MV-4-11 (cell line): ENCODE data around the gene PTGS1.

Source experiments
- DNase-seq: peaks from one replicate; lab custom pipeline; 2025; lab: John Stamatoyannopoulos, UW

PTGS1 gene

DNA sequence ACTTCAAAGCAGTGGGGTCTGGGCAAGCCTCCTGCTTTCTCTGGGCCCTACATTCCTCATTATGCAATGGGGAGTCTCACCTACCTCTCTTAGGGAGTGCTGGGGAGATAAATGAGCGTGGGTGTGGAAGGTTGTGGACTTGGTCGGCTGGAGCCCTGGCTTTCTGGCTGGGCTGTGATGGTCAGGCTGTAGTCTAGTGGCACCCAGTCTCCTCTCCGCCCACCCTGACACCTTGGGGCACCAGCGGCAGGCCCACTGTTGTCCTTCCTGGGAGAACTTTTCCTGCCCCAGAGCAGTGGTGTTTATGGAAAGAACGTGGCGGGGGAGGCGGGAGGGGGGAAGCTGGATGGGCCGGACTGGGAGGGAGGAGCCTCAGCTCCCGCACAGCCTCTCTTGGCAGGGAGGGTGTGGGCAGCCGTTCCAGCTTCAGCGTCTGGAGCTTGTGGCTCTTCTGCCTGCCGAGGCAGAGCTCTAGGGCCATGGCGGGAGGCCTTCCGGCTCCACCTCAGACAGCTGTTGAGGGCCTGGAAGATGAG, 4.1 kb downstream of the PTGS1 start:
- no peak for DNase-seq

DNA sequence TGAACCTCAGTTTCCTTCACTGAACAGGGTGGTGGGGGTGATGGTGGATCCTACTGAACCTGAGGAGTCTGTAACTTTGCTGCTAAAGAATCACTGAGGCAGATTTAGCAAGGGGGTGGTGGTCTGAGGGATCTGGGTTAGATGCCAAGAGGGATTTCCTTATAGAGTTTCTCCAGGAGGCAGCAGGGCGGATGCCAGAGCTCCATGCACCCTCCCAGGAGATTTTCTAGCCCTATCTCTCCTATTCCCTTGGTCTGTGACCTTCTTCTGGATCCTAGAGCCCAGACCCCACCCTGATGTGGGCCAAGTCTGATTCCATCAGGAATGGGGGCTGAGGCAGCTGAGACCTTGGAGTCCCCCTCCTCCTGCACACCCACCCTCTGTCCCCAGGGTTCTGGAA, 6.0 kb downstream of the PTGS1 start:
- DNase-seq, result no peak

DNA sequence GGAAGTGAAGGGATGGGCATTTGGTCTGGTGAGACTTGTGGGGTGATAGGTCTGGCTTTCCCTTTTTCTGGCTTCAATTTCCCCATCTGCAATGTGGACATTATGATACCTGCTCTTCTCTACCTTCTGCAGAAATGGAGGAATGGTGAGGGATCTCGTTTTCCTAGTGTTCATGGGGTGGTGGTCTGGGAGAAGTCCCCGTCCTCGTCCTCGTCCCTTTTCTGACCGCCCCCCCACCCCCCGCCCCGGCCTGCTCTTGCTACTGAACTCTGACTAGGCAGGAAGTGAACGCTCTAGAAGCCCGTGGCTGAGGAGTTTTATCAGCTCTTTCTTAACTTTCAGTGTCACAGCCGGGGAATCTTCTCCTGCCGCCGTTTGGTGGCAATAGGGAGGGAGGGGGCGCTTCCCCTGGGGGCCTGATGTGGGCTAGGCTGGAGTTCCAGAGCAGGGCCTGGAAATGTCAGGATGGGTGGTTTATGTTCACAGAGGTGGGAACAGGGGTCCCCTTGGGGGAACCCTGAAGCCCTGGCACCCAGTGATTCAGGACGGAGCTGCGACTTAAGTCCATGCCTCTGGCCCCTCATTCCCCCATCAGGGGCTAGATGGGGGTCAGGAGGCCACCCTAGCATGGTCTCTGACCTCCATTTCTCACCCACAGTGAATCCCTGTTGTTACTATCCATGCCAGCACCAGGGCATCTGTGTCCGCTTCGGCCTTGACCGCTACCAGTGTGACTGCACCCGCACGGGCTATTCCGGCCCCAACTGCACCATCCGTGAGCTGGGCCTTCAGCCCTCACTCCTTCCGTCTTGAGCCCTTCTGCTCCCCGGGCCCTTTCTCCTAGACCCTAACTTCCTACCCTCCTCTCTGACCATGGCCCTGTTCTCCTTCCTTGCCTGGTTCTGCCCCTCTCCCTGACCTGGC, 6.7 kb downstream of the PTGS1 start:
- peak; percentile 25 for DNase-seq

DNA sequence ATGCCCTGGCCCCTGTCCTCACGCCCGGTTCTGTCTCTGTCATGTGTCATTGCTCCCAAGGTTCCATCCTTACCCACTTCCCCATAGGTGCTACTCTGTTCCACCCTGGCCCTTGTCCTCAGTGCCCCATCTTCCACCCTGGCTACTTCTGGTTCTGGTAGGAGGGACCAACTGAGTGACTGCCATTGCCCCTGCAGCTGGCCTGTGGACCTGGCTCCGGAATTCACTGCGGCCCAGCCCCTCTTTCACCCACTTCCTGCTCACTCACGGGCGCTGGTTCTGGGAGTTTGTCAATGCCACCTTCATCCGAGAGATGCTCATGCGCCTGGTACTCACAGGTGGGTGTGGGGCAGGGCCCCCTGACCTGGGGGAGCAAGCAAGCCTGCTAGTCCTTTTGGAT, 7.4 kb downstream of the PTGS1 start:
- no peak for DNase-seq

DNA sequence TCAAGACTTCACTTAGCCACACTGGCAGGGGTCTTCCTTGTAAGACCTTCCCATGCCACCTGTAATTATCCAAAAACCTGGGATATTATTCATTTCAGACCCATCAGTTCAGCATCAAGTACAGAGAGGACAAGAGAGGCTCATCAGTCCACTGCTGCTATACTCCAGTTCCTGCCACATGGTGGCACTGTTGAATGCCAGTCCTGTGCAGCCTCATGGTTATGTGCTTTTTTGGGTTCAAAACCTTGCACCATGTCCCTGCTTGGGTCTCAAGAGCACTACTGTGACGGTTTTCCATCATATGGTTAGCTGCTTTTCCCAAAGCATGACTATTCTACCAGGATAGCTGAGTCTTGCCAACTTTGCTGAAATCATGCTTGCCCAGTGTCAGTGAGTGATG, 8.5 kb downstream of the PTGS1 start:
- no peak for DNase-seq

DNA sequence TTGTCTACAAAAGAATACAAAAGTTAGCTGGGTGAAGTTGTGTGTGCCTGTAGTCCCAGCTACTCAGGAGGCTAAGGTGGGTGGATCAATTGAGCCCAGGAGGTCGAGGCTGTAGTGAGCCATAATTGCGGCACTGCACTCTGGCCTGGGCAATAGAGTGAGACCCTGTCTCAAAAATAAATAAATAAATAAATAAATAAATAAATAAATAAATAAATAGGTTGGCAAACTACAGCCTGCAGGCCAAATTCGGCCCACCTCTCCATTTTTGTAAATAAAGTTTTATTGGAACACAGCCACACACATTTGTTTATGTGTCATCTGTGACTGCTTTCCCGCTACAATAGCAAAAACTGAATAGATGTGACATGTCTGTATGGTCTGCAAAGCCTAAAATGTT, 9.5 kb downstream of the PTGS1 start:
- no peak for DNase-seq

DNA sequence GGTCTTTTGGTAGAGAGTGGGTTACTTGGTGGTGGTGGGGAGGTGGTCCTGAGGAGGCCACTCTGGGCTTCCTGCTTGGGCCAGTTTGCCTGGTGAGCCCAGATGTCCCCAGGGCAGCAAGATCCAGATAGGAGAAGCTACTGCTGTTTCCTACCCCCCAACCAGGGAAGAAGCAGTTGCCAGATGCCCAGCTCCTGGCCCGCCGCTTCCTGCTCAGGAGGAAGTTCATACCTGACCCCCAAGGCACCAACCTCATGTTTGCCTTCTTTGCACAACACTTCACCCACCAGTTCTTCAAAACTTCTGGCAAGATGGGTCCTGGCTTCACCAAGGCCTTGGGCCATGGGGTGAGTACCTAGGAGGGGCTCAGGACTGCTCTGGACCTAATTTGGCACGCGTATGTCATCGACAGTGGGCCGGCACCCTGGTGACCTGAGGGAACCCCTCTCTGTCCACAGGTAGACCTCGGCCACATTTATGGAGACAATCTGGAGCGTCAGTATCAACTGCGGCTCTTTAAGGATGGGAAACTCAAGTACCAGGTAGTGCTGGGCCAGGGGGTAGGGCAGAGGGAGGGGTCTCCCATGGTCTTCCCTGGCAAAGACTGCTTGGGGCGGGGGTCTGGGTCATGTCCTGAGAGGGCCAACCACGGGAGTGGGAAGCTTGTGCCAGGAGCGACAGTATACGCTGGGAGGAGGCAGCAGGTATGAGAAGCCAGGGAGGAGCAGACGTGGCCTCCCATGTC, 10.6 kb downstream of the PTGS1 start:
- no peak for DNase-seq

DNA sequence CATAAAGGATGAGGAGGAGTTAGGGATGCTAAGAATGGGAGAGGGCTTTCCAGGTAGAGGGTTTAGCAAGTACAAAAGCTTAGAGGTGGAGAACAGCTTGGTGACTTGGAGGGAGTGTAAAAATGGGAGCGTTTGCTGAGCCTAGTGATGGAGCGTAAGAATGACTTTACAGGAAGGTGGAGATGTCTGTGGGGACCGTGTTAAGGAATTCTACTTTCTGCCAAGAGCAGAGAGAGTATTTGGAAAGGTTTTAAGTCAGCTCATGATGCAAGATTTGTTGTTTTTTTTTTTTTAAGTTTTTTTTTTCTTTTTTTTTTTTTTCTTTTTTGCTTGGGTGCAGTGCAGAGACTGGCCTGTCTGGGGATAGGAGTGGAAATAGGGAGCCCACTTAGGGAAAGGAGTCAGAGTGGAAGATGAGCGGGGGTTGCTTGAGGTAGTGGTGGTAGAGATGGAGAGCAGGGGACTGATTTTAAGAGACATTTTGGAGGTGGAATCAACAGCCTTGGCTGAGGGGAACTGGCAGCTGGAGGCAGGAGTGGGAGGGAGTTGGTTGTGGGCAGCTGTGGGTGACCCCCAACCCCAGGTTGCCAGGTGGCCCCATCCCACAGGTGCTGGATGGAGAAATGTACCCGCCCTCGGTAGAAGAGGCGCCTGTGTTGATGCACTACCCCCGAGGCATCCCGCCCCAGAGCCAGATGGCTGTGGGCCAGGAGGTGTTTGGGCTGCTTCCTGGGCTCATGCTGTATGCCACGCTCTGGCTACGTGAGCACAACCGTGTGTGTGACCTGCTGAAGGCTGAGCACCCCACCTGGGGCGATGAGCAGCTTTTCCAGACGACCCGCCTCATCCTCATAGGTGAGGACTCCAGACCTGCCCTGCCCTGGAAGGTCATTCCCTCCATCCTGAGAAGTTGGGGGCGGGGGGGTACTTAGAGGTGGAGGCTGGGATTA, 12.4 kb downstream of the PTGS1 start:
- no peak for DNase-seq

DNA sequence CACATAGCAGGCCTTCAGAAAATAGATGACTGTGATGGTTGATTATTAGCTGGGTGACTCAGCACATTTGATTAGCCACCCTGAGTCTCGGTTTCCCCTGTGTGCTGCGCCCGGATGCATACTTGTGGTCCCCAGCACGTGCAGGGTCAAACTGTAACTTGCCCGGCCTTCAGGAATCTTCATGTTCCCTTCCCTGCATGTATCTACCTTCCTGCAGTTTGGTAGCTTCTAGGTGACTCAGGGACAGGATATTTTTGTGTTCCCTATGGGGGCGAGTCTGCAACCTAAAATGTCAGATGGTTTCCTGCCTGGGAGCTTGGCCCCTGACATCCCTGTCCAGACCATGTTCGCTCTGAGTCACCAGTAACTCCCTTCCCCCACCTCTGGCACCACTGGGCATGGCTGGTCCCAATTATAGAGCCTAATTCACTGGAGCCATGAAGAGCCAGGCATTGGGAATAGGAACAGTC, 13.2 kb downstream of the PTGS1 start:
- DNase-seq, result peak; percentile 1

DNA sequence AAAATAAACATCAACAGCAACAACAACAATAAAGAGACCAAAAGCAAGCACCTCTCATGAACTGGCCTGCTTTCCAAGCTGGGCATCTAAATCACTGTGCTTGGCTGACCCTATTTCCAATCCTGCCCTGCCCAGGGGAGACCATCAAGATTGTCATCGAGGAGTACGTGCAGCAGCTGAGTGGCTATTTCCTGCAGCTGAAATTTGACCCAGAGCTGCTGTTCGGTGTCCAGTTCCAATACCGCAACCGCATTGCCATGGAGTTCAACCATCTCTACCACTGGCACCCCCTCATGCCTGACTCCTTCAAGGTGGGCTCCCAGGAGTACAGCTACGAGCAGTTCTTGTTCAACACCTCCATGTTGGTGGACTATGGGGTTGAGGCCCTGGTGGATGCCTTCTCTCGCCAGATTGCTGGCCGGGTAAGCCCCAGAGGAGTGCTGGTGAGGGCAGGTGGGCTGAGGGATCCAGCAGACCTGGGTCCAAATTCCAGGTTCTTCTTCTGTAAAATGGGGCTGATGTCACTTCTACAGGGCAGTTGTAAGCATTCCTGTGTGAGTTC, 15.6 kb downstream of the PTGS1 start:
- no peak for DNase-seq

DNA sequence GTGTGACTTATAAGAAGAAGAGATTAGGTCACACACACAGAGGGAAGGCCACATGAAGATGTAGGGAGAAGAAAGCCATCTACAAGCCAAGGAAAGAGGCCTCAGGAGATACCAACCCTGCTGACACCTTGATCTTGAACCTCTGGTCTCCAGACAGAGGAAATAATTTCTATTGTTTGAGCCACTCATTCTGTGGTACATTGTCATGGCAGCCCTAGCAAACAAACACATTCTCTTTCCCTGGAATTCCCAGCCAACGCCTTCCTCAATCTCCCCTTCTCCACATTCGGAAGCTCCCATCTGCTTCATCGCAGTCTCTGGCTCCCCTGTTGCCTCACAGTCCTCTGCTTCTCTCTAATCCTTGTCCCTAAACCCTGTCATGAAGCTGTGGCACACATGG, 16.7 kb downstream of the PTGS1 start:
- DNase-seq, result no peak

DNA sequence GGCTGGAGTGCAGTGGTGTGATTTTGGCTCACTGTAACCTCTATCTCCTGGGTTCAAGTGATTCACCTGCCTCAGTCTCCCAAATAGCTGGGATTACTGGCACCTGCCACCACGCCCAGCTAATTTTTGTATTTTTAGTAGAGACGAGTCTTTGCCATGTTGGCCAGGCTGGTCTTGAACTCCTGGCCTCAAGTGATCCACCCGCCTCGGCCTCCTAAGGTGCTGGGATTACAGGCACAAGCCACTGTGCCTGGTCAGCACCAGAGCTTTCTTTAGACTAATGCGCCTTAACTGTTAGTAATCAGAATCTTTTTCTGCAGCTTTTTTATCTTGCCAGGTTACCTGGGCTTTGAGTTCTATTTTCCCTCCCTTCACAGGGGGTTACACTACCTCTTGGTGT, 18.4 kb downstream of the PTGS1 start:
- DNase-seq, result no peak

DNA sequence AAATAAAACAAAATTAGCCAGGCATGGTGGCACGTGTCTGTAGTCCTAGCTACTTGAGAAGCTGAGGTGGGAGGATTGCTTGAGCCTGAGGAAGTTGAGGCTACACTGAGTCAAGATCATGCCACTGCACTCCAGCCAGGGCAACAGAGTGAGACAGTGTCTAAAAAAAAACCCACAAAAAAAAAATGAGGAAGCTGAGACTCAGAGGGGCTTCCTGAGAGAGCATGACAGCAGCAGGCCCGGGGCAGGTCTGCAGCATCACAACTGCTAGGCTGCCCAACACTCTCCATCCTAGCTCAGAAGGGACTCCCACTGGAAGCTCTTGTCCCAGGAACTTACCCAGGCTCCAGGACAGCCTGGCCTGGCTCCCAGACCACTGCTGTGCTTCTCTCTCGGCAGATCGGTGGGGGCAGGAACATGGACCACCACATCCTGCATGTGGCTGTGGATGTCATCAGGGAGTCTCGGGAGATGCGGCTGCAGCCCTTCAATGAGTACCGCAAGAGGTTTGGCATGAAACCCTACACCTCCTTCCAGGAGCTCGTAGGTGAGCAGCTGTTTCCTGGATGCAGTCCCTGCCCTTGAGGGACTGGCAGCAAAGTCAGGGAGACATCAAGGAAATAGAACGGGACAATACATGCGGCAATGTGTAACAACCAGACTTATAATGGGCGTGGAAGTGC, 19.1 kb downstream of the PTGS1 start:
- peak; percentile 87 for DNase-seq

DNA sequence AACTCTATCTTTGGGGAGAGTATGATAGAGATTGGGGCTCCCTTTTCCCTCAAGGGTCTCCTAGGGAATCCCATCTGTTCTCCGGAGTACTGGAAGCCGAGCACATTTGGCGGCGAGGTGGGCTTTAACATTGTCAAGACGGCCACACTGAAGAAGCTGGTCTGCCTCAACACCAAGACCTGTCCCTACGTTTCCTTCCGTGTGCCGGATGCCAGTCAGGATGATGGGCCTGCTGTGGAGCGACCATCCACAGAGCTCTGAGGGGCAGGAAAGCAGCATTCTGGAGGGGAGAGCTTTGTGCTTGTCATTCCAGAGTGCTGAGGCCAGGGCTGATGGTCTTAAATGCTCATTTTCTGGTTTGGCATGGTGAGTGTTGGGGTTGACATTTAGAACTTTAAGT, 21.5 kb downstream of the PTGS1 start:
- no peak for DNase-seq

DNA sequence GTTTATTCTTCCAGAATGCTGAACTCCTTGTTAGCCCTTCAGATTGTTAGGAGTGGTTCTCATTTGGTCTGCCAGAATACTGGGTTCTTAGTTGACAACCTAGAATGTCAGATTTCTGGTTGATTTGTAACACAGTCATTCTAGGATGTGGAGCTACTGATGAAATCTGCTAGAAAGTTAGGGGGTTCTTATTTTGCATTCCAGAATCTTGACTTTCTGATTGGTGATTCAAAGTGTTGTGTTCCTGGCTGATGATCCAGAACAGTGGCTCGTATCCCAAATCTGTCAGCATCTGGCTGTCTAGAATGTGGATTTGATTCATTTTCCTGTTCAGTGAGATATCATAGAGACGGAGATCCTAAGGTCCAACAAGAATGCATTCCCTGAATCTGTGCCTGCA, 21.9 kb downstream of the PTGS1 start:
- no peak for DNase-seq

DNA sequence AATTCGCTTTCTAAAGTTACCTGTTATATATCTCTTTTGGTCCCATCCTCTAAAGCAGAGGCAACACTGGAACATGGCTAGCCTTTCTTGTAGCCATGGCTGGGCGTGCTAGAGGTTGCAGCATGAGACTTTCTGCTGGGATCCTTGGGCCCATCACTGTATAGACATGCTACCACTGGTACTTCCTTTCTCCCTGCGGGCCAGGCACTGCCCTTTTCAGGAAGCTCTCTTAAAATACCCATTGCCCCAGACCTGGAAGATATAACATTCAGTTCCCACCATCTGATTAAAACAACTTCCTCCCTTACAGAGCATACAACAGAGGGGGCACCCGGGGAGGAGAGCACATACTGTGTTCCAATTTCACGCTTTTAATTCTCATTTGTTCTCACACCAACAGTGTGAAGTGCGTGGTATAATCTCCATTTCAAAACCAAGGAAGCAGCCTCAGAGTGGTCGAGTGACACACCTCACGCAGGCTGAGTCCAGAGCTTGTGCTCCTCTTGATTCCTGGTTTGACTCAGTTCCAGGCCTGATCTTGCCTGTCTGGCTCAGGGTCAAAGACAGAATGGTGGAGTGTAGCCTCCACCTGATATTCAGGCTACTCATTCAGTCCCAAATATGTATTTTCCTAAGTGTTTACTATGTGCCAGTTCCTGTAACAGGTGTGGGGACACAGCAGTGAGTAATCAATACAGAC, 22.6 kb downstream of the PTGS1 start:
- DNase-seq, result no peak

DNA sequence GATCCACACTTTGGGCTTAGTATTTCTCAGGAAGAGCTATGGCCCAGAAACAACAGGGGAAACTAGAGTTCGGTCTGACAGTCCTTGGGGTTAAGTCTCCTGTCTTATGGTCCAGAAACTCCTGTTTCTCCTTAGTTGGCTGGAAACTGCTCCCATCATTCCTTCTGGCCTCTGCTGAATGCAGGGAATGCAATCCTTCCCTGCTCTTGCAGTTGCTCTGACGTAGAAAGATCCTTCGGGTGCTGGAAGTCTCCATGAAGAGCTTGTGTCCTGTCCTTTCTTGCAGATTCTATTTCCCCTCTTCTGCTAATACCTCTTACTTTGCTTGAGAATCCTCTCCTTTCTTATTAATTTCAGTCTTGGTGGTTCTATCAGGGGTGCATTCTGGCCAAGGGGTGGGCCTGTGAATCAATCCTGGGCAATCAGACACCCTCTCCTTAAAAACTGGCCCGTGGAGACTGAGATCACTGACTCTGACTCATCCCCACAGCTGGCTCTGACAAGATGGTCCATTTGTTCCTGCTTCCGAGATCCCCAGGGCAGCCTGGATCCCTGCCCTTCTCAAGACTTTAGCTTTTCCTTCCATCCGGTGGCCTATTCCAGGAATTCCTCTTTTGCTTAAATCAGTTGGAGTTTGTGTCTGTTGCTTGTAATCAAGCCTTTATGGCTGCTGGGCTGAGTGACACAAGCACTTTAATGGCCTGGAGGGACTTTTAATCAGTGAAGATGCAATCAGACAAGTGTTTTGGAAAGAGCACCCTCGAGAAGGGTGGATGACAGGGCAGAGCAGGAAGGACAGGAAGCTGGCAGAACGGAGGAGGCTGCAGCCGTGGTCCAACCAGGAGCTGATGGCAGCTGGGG, 23.7 kb downstream of the PTGS1 start:
- DNase-seq, result no peak

DNA sequence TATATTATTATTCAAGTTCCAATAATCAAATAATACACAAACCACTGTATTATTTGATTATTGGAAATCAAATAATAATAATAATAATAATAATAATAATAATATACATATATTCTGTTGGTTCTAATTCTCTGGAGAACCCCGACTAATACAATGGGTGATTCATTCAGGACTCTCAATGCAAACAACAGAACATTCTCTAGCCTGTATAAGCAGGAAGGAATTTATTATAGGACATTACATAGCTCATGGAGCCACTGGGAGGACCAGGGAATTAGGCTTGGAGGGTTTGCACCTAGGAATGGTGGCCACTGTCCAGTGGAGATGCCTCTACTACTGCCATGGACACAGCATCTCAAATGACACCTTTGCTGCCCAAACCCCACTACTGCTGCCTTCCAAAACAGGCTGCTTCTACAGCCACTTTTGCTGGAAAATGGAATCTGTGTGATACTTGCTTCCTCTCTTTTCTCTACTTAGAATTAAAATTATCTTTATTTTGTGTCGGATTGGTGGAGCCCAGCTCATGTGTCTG, 25.9 kb downstream of the PTGS1 start:
- DNase-seq, result no peak

DNA sequence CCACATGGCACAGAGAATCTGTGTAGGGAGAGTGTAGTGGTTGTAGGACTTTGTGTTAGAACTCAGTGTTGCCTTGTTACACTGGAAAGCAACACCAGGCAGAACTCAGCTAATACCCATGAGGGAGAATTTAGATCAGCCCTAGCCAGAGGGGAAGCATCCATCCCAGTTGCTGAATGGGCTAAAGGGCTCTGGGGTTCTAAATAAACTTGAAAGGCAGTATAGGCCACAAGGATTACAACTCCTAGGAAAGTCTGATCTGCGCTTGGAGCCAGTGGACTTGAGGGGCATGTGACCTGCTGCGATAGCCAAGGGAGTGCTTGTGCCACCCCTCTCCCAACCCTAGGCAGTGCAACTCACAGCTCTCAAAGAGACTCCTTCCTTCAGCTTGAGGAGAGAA, 26.9 kb downstream of the PTGS1 start:
- DNase-seq, result no peak
